Testis (tissue), 2 donors: ENCODE measurements around the gene TNFRSF14.

Source experiments
- CTCF ChIP-seq, 3 experiments: fragments of 450-650 bp in 2 of 3; fragments of 200-600 bp in 1 of 3; sonication (generic) in 1 of 3; IDR thresholded peaks; one replicate each; pipeline ENCODE4 v1.5.1; 2016 to 2019; ENCODE audit warnings: antibody characterized with exemption in 3 of 3, mild to moderate bottlenecking in 2 of 3, moderate library complexity in 1 of 3
- POLR2A ChIP-seq: fragments of 450-650 bp; IDR thresholded peaks from one replicate; pipeline ENCODE4 v1.6.1; 2017; ENCODE audit warnings: antibody characterized with exemption, mild to moderate bottlenecking, moderate library complexity

- TF ChIP-seq POLR2A, result no peak
- TF ChIP-seq CTCF (IDR thresholded peaks at IDR 0.05), result no peak
Observed at GRCh38 chr1:2547210-2548067, 8.7 kb upstream of the TNFRSF14 start.
